HepG2 (cell line): ENCODE results near the gene HSD3B7. TPM values are rescaled to one million over a fixed set of nuclear protein-coding genes. Genes with fewer than 3 reads are reported as not detected.

Experiments
- HNF4A ChIP-seq: sonication (generic); formaldehyde crosslinking; IDR thresholded peaks from 2 replicates; pipeline ENCODE4 v1.4.0; 2020; ENCODE audit warnings: missing genetic modification reagents
- NFKB2 ChIP-seq: sonication (generic); formaldehyde crosslinking; IDR thresholded peaks from 2 replicates; pipeline ENCODE4 v1.4.0; 2020; ENCODE audit warnings: missing genetic modification reagents, borderline replicate concordance
- PATZ1 ChIP-seq: sonication (generic); formaldehyde crosslinking; IDR thresholded peaks from 2 replicates; pipeline ENCODE4 v1.4.0; 2020; ENCODE audit warnings: missing genetic modification reagents
- PCBP1 ChIP-seq: fragments of 200-400 bp; formaldehyde crosslinking; IDR thresholded peaks from 2 replicates; pipeline ENCODE4 v1.6.1; 2017; ENCODE audit warnings: mild to moderate bottlenecking, low read depth, low read length, borderline replicate concordance
- RARA ChIP-seq: IDR thresholded peaks from 2 replicates; pipeline ENCODE4 v1.6.1; 2016; ENCODE audit warnings: missing genetic modification reagents, missing compliant biosample characterization
- STAG1 ChIP-seq: sonication (generic); formaldehyde crosslinking; IDR thresholded peaks from 2 replicates; pipeline ENCODE4 v1.4.0; 2020; ENCODE audit warnings: missing genetic modification reagents
- ZBTB26 ChIP-seq: IDR thresholded peaks from 2 replicates; pipeline ENCODE4 v1.6.1; 2016; ENCODE audit warnings: missing compliant biosample characterization, missing genetic modification reagents, borderline replicate concordance
- ZFP90 ChIP-seq: sonication (generic); formaldehyde crosslinking; IDR thresholded peaks from 2 replicates; pipeline ENCODE4 v1.8.0; 2022; ENCODE audit warnings: missing genetic modification reagents, mild to moderate bottlenecking, inconsistent platforms, borderline replicate concordance
- ZNF607 ChIP-seq: sonication (generic); formaldehyde crosslinking; IDR thresholded peaks from 2 replicates; pipeline ENCODE4 v1.5.1; 2020; ENCODE audit warnings: missing genetic modification reagents, mild to moderate bottlenecking, borderline replicate concordance
- ZNF670 ChIP-seq: sonication (generic); formaldehyde crosslinking; IDR thresholded peaks from 2 replicates; pipeline ENCODE4 v1.8.0; 2022; ENCODE audit warnings: mild to moderate bottlenecking, missing genetic modification reagents, borderline replicate concordance
- polyA plus RNA-seq, 8 experiments: library from polyadenylated mRNA; depleted of rRNA in 3 of 8; stranded (reverse) in 7 of 8; unstranded in 1 of 8; fragments of >200 nt; fragmentation: Illumina TruSeq in 4 of 8; extraction: Trizol in 4 of 8; gene quantifications; 2 replicates each; pipeline versions ENCODE4 v1.2.1 to v1.2.3, GENCODE V29; 2011 to 2016; ENCODE audit warnings: low read depth in 4 of 8, missing spikeins in 1 of 8, mixed read lengths in 1 of 8; ENCODE audit not compliant: insufficient read depth in 1 of 8
- total RNA-seq, 5 experiments: library from RNA; depleted of rRNA; stranded (reverse); fragments of >200 nt; fragmentation: Illumina TruSeq; extraction: Trizol; gene quantifications; 2 replicates each; pipeline ENCODE4 v1.2.3, GENCODE V29; 2016; ENCODE audit warnings: low read depth in 1 of 5
- TF ChIP-seq, protein P1 (sequence below): sonication (generic); formaldehyde crosslinking; IDR thresholded peaks from 2 replicates; pipeline ENCODE4 v1.9.0; 2022; ENCODE audit warnings: missing genetic modification reagents, mild to moderate bottlenecking, borderline replicate concordance

The HSD3B7 gene
- total and polyA plus RNA-seq, 2 of the 13 experiments (the other 11 are each of a cell fraction or from before 2014, with no cell fraction given): 32.9 to 69.7 TPM

DNA sequence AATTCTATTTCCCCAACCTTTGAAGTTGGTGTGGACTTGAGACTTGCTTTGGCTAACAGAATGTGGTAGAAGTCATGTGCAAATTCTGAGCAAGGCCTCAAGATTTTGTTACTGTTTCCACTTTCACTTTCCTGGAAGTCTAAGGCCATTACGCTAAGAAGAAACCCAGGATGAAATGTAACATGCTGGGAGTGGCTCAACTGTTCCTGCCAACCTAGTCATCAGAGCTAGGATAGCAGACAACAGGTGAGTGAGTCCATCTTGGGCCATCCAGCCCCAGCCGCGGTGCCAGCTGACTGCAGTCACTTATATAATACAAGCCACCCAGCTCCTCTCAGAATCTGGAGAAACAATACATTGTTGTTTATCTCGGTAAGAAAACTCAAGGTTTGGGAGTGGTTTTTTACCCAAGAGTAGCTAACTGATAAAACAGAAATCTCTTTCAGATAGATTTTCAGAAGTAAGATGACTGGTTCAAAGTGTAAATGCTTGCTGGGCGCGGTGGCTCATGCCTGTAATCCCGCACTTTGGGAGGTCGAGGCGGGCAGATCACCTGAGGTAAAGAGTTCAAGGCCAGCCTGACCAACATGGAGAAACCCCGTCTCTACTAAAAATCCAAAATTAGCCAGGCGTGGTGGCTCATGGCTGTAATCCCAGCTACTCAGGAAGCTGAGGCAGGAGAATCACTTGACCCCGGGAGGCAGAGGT is 37.7 kb downstream of the HSD3B7 start (continued):
- TF ChIP-seq PATZ1: no peak
- no peak for TF ChIP-seq ZBTB26 (CRISPR knock-in tag)
- TF ChIP-seq HNF4A (CRISPR knock-in tag): peak; percentile 30; the same call in 1 of the 2 replicates
- 0 out of 2 replicates have a peak, but pooled peaks have one; percentile 34 for TF ChIP-seq ZNF607 (CRISPR knock-in tag)
- TF ChIP-seq, protein P1, sequence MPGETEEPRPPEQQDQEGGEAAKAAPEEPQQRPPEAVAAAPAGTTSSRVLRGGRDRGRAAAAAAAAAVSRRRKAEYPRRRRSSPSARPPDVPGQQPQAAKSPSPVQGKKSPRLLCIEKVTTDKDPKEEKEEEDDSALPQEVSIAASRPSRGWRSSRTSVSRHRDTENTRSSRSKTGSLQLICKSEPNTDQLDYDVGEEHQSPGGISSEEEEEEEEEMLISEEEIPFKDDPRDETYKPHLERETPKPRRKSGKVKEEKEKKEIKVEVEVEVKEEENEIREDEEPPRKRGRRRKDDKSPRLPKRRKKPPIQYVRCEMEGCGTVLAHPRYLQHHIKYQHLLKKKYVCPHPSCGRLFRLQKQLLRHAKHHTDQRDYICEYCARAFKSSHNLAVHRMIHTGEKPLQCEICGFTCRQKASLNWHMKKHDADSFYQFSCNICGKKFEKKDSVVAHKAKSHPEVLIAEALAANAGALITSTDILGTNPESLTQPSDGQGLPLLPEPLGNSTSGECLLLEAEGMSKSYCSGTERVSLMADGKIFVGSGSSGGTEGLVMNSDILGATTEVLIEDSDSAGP: 0 out of 2 replicates have a peak, but pooled peaks have one; percentile 14
- no peak for TF ChIP-seq PCBP1
- TF ChIP-seq RARA (CRISPR knock-in tag): peak; percentile 84
- no peak for TF ChIP-seq ZFP90 (CRISPR knock-in tag)
- 0 out of 2 replicates have a peak, but pooled peaks have one; percentile 3 for TF ChIP-seq STAG1 (CRISPR knock-in tag)
- 0 out of 2 replicates have a peak, but pooled peaks have one; percentile 23 for TF ChIP-seq NFKB2 (CRISPR knock-in tag)
- TF ChIP-seq ZNF670: no peak
